HG03066 (cell line): ENCODE results near the gene SEC24A.
"Not testable (repeated sequence)": the region's sequence is repeated elsewhere in the genome, so short reads cannot be mapped to it uniquely, and the experiment has no call there.

Experiments used
- ATAC-seq: cut with Tn5 transposase; IDR thresholded peaks from one replicate; pipeline ENCODE4 v1.9.1; 2021; ENCODE audit warnings: low read depth; ENCODE audit not compliant: unreplicated experiment

Gene SEC24A

DNA sequence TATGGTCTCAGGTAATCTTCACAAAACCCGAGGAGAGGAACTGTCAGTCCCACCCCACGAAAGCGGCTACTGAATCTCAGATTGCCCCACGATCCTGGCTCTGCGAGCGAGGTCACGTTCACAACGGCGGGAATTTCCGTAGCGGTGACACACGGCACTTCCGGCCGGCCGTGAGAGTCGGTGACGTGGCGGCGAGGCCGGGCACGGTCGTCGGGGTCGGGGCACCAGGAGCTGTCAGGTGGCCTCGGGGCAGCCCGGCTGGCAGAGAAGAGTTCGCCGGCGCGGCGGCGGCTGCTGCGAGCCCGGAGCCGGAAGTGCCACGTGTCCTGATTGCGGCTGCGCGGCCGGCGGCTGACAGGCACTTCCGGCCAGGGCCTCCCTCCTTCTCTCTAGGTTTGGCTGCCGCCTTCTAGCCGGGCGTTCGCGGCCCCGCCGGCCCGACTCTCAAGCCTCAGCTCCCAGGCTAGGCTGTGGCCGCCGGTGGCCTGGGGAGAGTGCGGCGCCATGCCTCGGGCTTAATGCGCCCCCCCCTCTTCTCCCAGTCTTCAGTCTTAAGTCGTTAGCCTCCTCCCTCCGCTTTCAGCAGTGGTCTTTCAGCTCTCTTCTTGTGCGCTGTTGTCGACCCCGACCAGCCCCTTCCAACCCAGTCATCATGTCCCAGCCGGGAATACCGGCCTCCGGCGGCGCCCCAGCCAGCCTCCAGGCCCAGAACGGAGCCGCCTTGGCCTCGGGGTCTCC is at the start of gene SEC24A:
Gene SEC24A (plus strand): TSS at position 361 of the 738 bp plus-strand sequence. CDS start 292 bp downstream, at position 653.
- peak; percentile 63 for ATAC-seq

GRCh38 chr5:134599820-134600219 is 48.8 kb upstream of the SEC24A start:
- not testable (repeated sequence) for ATAC-seq

DNA sequence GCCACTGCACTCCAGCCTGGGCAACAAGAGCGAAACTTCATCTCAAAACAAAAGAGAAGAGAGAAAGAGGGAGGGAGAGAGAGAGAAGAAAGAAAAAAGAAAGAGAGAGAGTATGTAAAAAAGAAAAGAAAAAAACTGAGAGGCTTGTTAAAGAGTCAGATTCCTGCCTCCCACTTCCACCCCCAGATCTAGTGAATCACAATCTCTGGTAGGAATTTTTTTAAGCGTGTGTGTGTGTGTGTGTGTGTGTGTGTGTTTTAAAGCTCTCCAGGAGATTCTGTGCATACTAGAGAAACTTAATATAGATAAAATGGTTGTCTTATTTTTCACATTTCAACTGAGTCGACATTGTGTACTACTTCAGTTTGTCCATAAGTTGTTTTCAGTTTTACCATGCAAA is 48.0 kb upstream of the SEC24A start:
- ATAC-seq, result no peak

GRCh38 chr5:134603059-134603458 is 45.5 kb upstream of the SEC24A start:
- no peak for ATAC-seq

GRCh38 chr5:134604908-134605307 is 43.7 kb upstream of the SEC24A start:
- ATAC-seq, result no peak

DNA sequence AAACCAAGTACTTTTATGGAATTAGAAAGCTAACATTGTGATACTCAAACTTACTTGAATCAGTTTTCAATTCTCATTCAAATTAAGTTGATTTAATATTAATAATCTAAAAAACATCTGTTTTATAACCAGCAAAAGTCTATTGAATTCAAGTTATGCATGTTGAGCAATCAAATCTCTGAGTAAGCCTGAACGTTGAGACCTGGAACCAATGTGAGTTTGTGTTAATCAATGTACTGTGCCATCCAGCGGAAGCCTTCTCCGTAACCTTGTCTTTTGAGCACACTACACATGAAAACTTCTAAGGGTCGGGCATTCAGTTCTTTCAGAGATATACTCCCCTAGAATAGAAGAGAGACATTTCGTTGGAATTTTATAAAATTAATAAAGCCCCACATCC is 41.9 kb upstream of the SEC24A start:
- ATAC-seq, result no peak

DNA sequence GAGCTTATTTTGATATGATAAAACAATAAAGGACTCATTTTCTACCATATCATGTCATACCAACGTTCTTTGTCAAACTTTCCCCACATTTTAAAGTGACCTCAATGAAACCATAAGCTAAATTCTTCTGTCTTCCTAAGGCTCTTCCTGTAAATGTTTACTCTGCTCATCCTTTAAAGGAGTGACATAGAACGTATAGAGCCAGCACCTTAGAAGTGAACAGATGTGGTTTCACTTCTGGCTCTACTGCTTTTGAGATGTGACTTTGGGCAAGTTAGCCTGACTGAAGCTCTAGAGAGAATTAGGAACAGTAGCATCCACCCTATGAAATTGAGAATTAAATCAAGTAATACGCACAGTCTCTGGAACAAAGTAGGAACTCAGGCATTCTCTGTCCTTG is 40.0 kb upstream of the SEC24A start:
- ATAC-seq, result no peak

DNA sequence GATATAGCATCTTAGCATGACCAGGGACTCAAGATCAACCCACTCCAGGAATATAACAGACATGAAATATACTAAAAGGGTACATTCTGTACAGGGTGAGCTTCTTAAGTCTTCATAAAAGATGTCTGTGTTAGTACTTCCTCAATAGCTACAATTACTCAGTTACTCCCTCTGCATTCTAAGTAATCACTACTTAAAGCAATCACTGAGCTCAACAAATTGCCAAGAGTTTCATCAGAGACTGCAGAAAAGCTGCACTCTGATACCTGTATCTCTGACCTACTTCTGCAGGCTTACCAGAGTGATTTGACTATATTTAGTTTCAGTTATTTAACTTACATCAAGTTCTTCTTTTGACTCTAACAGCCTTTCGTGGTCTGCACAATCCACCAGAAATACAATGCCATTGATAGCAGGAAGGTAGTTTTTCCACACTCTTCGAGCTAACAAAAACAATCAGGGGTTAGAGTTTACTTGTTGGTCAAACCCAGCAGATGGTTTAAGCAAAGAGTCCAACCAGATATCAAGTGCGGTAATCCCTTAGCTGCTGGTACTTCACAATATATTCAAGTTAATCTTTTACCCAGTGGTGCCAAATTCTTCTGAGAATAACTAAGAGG is 39.2 kb upstream of the SEC24A start:
- no peak for ATAC-seq

GRCh38 chr5:134610725-134611124 is 37.9 kb upstream of the SEC24A start:
- no peak for ATAC-seq

DNA sequence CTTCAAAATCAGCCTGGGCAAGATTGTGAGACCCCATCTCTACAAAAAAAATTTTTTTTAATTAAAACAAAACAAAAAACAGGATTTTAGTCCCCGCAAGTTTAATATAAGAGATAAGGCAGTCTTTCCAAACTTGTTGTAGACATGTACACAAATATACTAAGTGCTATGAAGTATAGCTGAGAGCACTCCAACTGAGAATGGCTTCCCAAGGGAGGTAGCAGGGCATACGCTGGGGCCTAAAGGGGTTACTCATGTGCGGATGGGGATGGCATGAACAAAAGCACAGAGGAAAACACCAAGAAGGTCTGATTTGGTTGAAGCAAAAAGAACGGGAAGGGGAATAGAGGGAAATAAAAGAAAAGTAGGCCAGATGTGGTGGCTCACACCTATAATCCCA is 37.1 kb upstream of the SEC24A start:
- ATAC-seq, result no peak

- ATAC-seq, result no peak
These were observed 34.0 kb upstream of the SEC24A start for GRCh38 chr5:134614450-134615085.

- no peak for ATAC-seq
These were observed 28.0 kb upstream of the SEC24A start for GRCh38 chr5:134620634-134621033.

GRCh38 chr5:134625559-134625958 is 23.0 kb upstream of the SEC24A start:
- ATAC-seq, result no peak

DNA sequence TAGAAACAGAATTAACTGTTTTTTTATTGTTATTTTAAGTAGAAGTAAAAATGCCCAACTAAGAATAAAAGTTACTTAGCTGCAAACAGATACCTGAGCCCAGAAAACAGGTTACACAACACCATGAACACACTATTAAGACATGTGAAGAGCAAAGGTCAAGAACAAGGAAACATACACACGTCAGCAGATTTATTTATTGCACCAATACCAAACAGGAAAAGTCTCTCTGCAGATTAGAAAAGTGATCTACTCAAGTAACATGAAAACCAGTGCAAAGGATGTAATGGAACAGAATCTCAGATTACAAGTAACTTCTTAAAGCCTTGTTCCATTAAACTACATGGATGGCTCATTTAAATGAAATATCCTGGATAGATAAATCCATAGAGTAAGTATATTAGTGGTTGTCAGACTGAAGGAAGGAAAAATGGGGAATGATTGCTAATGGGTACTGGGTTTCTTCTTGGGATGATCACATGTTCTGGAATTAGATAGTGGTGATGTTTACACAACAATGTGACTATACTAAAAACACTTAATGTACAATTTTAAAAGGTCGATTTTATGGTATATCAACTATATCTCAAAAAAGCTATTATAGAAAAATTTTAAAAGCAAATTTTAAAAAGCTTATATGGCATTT is 22.1 kb upstream of the SEC24A start:
- ATAC-seq, result no peak

GRCh38 chr5:134634227-134634626 is 14.4 kb upstream of the SEC24A start:
- ATAC-seq, result no peak

GRCh38 chr5:134635366-134635765 is 13.2 kb upstream of the SEC24A start:
- not testable (repeated sequence) for ATAC-seq

GRCh38 chr5:134637116-134637721 is 11.4 kb upstream of the SEC24A start:
- ATAC-seq, result no peak

- no peak for ATAC-seq
These were observed 9.8 kb upstream of the SEC24A start for GRCh38 chr5:134638760-134639201.

- ATAC-seq, result no peak
These were observed 5.6 kb upstream of the SEC24A start for GRCh38 chr5:134642931-134643530.

DNA sequence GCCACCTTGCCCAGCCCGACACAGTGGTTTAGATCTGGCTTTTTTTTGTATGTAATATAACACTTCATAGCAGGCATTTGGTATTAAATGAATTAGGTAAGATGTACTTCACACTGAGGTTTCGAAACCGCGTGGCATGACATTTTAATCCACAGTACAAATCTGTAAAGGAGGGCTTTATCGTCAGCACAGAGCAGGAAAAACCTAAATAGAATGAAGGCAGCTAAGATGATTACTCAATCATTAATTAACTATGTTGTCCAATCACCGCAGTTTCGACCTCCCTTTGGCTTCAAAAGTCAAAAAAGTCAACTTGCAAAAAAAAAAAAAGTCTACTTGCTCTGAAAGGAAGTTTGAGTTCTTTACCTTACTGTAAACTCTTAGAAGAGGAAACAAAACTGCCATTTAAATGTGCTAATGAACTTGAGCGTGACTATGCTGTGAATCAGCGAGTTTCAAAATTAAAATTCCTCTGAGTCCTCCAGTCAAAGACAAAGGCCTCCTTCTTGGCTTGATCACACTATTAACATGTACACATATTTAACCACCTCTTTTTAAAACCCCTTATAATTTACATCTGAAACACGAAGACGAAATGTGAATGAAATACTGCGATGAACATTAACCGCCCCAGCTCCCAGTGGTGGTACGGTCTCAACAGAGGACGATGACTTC is 698 bp upstream of the SEC24A start:
- ATAC-seq, result peak; percentile 24
